ENCODE data around the gene TMEM43. TPM values are rescaled to one million over a fixed set of nuclear protein-coding genes. Genes with fewer than 3 reads are reported as not detected.

Gene TMEM43
- total and polyA plus RNA-seq, 12 donors: 23.9 to 98.0 (median 38.2) TPM

GRCh38 chr3:14133188-14133800, 8.4 kb downstream of the TMEM43 start:
- DNase-seq: no peak
- intact Hi-C loops (cut with DNase I): no loop called here
- Histone ChIP-seq H3K9me3 (no peaks in the 10 kb centered on the region), H3K27ac (no peak overlapping the region), H3K27me3 (no peaks in the 10 kb centered on the region), H3K4me3 (no peak overlapping the region), H3K36me3 (peaks cover 9 to 100% (median 67%) of the 10 kb centered on the region in 9 donors), H3K4me1 (peaks cover 0 to 18% (median 12%) of the 10 kb centered on the region in 9 donors)
- 94 to 96% methylated on average over 10 of the region's 10 CpGs for WGBS, 2 donors
- TF ChIP-seq CTCF (IDR thresholded peaks at IDR 0.05): no peak
- ATAC-seq: no peak

- Histone ChIP-seq H3K4me3 (no peak overlapping the region), H3K4me1 (peaks cover 0 to 18% (median 12%) of the 10 kb centered on the region in 9 donors), H3K9me3 (no peaks in the 10 kb centered on the region), H3K27me3 (no peaks in the 10 kb centered on the region), H3K27ac (no peak overlapping the region), H3K36me3 (peaks cover 9 to 100% (median 63%) of the 10 kb centered on the region in 9 donors)
- no peak for ATAC-seq
- intact Hi-C loops (cut with DNase I): no loop called here
- 95 to 98% methylated on average over 5 of the region's 5 CpGs for WGBS, 2 donors
- DNase-seq: no peak
- no peak for TF ChIP-seq CTCF (IDR thresholded peaks at IDR 0.05)
Measured at GRCh38 chr3:14133876-14134275, 9.0 kb downstream of the TMEM43 start.

GRCh38 chr3:14134291-14134690, 9.4 kb downstream of the TMEM43 start:
- whole genome bisulfite sequencing, 2 donors: 92 to 94% methylated on average over 6 of the region's 6 CpGs
- no peaks in the 10 kb centered on the region for H3K9me3 ChIP-seq
- H3K27me3 ChIP-seq: no peaks in the 10 kb centered on the region
- ATAC-seq: no peak
- H3K27ac ChIP-seq: no peak overlapping the region
- intact Hi-C loops (cut with DNase I): no loop called here
- no peak for TF ChIP-seq CTCF (IDR thresholded peaks at IDR 0.05)
- peaks cover 9 to 100% (median 59%) of the 10 kb centered on the region in 9 donors for H3K36me3 ChIP-seq
- H3K4me1 ChIP-seq: peaks cover 0 to 18% (median 12%) of the 10 kb centered on the region in 9 donors
- H3K4me3 ChIP-seq: no peak overlapping the region
- DNase-seq: no peak

- ATAC-seq: no peak
- H3K9me3 ChIP-seq: no peaks in the 10 kb centered on the region
- no peak overlapping the region for H3K4me3 ChIP-seq
- WGBS, 2 donors: 88 to 94% methylated on average over 11 of the region's 11 CpGs
- no peak for DNase-seq
- peaks cover 9 to 100% (median 51%) of the 10 kb centered on the region in 9 donors for H3K36me3 ChIP-seq
- H3K4me1 ChIP-seq: peaks cover 0 to 18% (median 12%) of the 10 kb centered on the region in 9 donors
- H3K27me3 ChIP-seq: no peaks in the 10 kb centered on the region
- no peak for TF ChIP-seq CTCF (IDR thresholded peaks at IDR 0.05)
- no peak overlapping the region for H3K27ac ChIP-seq
- intact Hi-C loops (cut with DNase I): no loop called here
Measured at GRCh38 chr3:14135581-14135980, 10.7 kb downstream of the TMEM43 start.
